GM13976 (cell line): ENCODE measurements around the gene CCDC124.

Source experiments
- DNase-seq: peaks from one replicate; pipeline ENCODE4 v3.0.0; 2012; ENCODE audit warnings: low spot score
- CTCF ChIP-seq: IDR thresholded peaks from 2 replicates; pipeline ENCODE4 v1.5.1; 2012; ENCODE audit warnings: borderline replicate concordance, mild to moderate bottlenecking; ENCODE audit not compliant: insufficient read depth; ENCODE audit errors: extremely low read depth, missing control alignments, control extremely low read depth
- in situ Hi-C: fragments of 300-500 bp; cut with MboI; formaldehyde crosslinking; loops from one replicate; pipeline ENCODE4 v1.12.0; 2022; ENCODE audit warnings: low sequenced_read_pairs, mixed read lengths, inconsistent platforms; ENCODE audit not compliant: unreplicated experiment

Gene CCDC124

GRCh38 chr19:17948931-17949930 is 16.4 kb downstream of the CCDC124 start:
- TF ChIP-seq CTCF, result no peak
- peak; percentile 60 for DNase-seq
- in situ Hi-C loops, result loop anchor here (25.0 kb wide), 1 partner anchor 113 kb away; no protein-coding TSS in a partner anchor

GRCh38 chr19:17949956-17950309 is 17.1 kb downstream of the CCDC124 start:
- no peak for DNase-seq
- TF ChIP-seq CTCF, result no peak
- in situ Hi-C loops, result loop anchor here (25.0 kb wide), 1 partner anchor 112 kb away; no protein-coding TSS in a partner anchor

GRCh38 chr19:17950310-17951156 is 17.7 kb downstream of the CCDC124 start:
- no peak for TF ChIP-seq CTCF
- in situ Hi-C loops, result no loop called here
- DNase-seq, result no peak

- no peak for TF ChIP-seq CTCF
- DNase-seq, result peak; percentile 78
- in situ Hi-C loops, result no loop called here
These were observed 18.6 kb downstream of the CCDC124 start for GRCh38 chr19:17951157-17951989.

GRCh38 chr19:17951990-17952976 is 19.5 kb downstream of the CCDC124 start:
- in situ Hi-C loops, result no loop called here
- TF ChIP-seq CTCF, result no peak
- DNase-seq, result peak; percentile 66
